Measurements from ENCODE around the gene RAB3GAP2.

The RAB3GAP2 gene

DNA sequence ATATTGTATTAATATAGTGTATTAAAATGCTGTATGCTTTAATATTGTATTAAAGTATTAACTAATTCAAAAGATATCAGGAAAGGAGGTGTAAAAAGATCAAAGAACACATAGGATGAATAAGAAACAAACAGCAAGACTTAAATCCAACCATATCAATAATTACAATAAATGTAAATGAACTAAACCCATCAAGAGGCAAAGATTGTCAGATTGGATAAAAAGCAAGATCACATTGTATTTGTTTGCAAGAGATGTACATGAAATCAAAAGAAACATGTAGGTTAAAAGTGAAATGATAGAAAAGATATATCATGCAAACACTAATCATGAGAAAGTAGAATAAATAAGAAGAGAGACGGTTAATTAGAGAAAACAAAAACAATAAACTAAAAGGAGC, 34.1 kb upstream of the RAB3GAP2 start:
- Histone ChIP-seq H3K27ac (replicated peaks) (no peak overlapping the region), H3K4me3 (replicated peaks; ENCODE audit: insufficient read depth, low read length) (no peak overlapping the region), H3K27me3 (ENCODE audit: insufficient read depth, poor library complexity, severe bottlenecking) (no peaks in the 10 kb centered on the region)
- DNase-seq (ENCODE audit: low read depth in 1 of 2, low spot score in 1 of 2) = no peak
- TF ChIP-seq SPI1 (IDR thresholded peaks at IDR 0.05; ENCODE audit: borderline replicate concordance, low read depth) (no peak), GABPA (IDR thresholded peaks at IDR 0.05; ENCODE audit: low read depth) (no peak), POLR2AphosphoS5 (IDR thresholded peaks at IDR 0.05; ENCODE audit: low read depth) (no peak)
- TF ChIP-seq, protein P1, sequence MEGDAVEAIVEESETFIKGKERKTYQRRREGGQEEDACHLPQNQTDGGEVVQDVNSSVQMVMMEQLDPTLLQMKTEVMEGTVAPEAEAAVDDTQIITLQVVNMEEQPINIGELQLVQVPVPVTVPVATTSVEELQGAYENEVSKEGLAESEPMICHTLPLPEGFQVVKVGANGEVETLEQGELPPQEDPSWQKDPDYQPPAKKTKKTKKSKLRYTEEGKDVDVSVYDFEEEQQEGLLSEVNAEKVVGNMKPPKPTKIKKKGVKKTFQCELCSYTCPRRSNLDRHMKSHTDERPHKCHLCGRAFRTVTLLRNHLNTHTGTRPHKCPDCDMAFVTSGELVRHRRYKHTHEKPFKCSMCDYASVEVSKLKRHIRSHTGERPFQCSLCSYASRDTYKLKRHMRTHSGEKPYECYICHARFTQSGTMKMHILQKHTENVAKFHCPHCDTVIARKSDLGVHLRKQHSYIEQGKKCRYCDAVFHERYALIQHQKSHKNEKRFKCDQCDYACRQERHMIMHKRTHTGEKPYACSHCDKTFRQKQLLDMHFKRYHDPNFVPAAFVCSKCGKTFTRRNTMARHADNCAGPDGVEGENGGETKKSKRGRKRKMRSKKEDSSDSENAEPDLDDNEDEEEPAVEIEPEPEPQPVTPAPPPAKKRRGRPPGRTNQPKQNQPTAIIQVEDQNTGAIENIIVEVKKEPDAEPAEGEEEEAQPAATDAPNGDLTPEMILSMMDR (IDR thresholded peaks at IDR 0.05; ENCODE audit: insufficient read depth, low read length) = no peak
- TF ChIP-seq, protein P2, sequence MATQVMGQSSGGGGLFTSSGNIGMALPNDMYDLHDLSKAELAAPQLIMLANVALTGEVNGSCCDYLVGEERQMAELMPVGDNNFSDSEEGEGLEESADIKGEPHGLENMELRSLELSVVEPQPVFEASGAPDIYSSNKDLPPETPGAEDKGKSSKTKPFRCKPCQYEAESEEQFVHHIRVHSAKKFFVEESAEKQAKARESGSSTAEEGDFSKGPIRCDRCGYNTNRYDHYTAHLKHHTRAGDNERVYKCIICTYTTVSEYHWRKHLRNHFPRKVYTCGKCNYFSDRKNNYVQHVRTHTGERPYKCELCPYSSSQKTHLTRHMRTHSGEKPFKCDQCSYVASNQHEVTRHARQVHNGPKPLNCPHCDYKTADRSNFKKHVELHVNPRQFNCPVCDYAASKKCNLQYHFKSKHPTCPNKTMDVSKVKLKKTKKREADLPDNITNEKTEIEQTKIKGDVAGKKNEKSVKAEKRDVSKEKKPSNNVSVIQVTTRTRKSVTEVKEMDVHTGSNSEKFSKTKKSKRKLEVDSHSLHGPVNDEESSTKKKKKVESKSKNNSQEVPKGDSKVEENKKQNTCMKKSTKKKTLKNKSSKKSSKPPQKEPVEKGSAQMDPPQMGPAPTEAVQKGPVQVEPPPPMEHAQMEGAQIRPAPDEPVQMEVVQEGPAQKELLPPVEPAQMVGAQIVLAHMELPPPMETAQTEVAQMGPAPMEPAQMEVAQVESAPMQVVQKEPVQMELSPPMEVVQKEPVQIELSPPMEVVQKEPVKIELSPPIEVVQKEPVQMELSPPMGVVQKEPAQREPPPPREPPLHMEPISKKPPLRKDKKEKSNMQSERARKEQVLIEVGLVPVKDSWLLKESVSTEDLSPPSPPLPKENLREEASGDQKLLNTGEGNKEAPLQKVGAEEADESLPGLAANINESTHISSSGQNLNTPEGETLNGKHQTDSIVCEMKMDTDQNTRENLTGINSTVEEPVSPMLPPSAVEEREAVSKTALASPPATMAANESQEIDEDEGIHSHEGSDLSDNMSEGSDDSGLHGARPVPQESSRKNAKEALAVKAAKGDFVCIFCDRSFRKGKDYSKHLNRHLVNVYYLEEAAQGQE (IDR thresholded peaks at IDR 0.05; ENCODE audit: insufficient replicate concordance, low read depth) = no peak

DNA sequence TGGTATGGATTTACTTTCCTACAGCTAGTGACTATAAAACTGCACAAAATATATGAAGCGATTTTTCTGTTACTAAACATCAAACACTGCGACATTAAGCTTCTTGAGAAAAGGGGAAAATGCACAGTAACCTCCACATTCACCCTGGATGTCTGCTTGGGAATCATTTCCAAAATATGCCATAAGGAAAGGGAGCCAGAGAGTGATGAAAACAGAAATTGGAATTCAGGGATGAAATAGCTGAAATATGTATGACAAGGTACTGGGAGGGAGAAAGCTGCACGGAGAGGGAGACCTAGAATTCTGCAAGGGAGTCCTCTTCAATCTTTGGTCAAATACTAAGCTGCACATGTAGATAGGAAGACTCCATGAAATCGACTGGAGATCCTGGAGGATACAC, 31.6 kb upstream of the RAB3GAP2 start:
- Histone ChIP-seq H3K27ac (replicated peaks) (no peak overlapping the region), H3K27me3 (ENCODE audit: insufficient read depth, poor library complexity, severe bottlenecking) (no peaks in the 10 kb centered on the region), H3K4me3 (replicated peaks; ENCODE audit: insufficient read depth, low read length) (no peak overlapping the region)
- DNase-seq (ENCODE audit: low read depth in 1 of 2, low spot score in 1 of 2) = no peak
- TF ChIP-seq, protein P2 (IDR thresholded peaks at IDR 0.05; ENCODE audit: insufficient replicate concordance, low read depth) = no peak
- TF ChIP-seq SPI1 (IDR thresholded peaks at IDR 0.05; ENCODE audit: borderline replicate concordance, low read depth) (no peak), GABPA (IDR thresholded peaks at IDR 0.05; ENCODE audit: low read depth) (no peak), POLR2AphosphoS5 (IDR thresholded peaks at IDR 0.05; ENCODE audit: low read depth) (no peak)
- TF ChIP-seq, protein P1 (IDR thresholded peaks at IDR 0.05; ENCODE audit: insufficient read depth, low read length) = no peak

DNA sequence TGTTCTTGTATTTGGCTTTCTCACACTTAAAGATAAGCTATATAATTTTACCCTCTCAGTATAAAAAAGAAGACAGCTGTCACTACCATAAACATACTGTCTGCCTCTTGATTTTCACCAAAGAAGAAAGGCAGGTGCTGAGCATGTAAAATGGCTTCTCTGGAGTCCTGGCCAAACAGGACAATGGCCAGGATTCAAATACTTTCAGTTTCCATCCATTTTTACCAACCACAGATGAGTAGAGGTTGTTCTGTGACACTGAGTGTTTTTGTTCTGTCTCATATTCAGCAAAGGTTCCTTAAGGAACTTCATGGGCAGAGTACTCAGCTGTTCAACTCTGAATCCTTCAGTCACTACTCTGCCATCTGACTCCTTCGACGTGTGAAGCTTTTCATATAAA, 29.4 kb upstream of the RAB3GAP2 start:
- TF ChIP-seq POLR2AphosphoS5 (IDR thresholded peaks at IDR 0.05; ENCODE audit: low read depth) (no peak), SPI1 (IDR thresholded peaks at IDR 0.05; ENCODE audit: borderline replicate concordance, low read depth) (no peak), GABPA (IDR thresholded peaks at IDR 0.05; ENCODE audit: low read depth) (no peak)
- TF ChIP-seq, protein P1 (IDR thresholded peaks at IDR 0.05; ENCODE audit: insufficient read depth, low read length) = no peak
- TF ChIP-seq, protein P2 (IDR thresholded peaks at IDR 0.05; ENCODE audit: insufficient replicate concordance, low read depth) = no peak
- H3K4me3 ChIP-seq (replicated peaks; ENCODE audit: insufficient read depth, low read length) = no peak overlapping the region
- H3K27ac ChIP-seq (replicated peaks) = no peak overlapping the region

More for the DNA sequence above, 29.4 kb upstream of the RAB3GAP2 start:
- DNase-seq (ENCODE audit: low read depth in 1 of 2, low spot score in 1 of 2) = no peak
- H3K27me3 ChIP-seq (ENCODE audit: insufficient read depth, poor library complexity, severe bottlenecking) = no peaks in the 10 kb centered on the region
